Smooth muscle cell of the coronary artery (primary cell): ENCODE data around the gene RPS26. TPM values are rescaled to one million over a fixed set of nuclear protein-coding genes. Genes with fewer than 3 reads are reported as not detected.

Source experiments
- total RNA-seq: library from RNA; depleted of rRNA; stranded (reverse); fragments of >200 nt; gene quantifications from 2 replicates; pipeline ENCODE4 v1.2.3, GENCODE V29; 2014; ENCODE audit warnings: low replicate concordance

RPS26 gene
- 28.5 and 116 TPM in 2 replicates for total RNA-seq

GRCh38 chr12:56041552-56042429 lies at the start of gene RPS26:
TSS of gene RPS26 (plus strand) at chr12:56041918. CDS start at chr12:56042167, 249 bp downstream.

GRCh38 chr12:55996715-55997534 lies 44.8 kb upstream of the RPS26 start, which contains the start of gene SUOX:
TSS of gene SUOX (plus strand) at chr12:55997276. CDS start at chr12:56002222, 4,946 bp downstream.

DNA sequence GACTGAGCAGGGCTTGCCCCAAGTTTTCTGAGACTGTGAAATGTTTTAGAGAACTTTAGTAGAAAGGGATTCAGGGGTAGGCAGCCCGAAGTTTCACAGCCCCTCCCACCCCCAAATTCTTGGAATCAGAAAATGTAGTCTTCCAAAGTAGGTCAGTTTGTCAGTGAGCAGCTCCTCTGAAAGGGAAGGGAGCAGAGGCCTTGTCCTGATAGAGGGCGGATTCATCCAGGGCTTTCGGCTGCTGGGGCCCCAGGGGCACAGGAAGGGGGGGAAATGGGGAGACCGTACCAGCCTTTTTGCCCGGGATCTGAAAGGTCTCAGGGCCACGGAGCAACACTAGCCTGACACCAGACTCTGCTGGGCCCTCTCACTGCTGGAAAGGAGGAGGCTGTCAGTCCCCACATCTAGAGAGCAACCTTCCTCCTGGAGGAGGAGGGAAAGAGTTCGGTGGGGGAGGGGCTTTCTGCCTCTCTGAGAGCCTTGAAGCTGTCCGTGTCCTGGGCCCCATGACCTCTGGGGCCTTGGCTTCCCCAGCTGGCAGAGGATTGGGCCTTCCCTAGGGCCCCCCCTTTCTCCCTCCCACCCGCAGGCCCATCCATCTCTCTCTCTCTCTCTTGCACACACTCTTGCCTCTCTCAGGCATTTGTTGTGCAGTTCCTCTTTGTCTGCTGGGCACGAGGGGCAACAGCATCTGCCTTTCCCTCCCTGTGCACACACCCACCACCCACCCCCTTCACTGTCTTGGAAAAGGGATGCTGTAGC lies 21.1 kb upstream of the RPS26 start, which contains the start of gene IKZF4:
IKZF4 (plus strand) TSS at position 621 of the 762 bp plus-strand sequence. CDS start 451 bp downstream, outside the sequence.

GRCh38 chr12:56079723-56080555 lies 38.2 kb downstream of the RPS26 start, which contains the start of gene ERBB3:
TSS of gene ERBB3 (plus strand) at chr12:56080165. CDS start at chr12:56080301, 136 bp downstream.

Other genes with a start within 250 kb of the RPS26 start
- 32.2 and 105 TPM in 2 replicates for gene SARNP, start 224.2 kb upstream of the RPS26 start, total RNA-seq
- gene ORMDL2, start 223.9 kb upstream of the RPS26 start, total RNA-seq = 31.8 and 41.1 TPM in 2 replicates
- 46.2 and 60.6 TPM in 2 replicates for gene DNAJC14, start 212.3 kb upstream of the RPS26 start, total RNA-seq
- 4.0 and 12.0 TPM in 2 replicates for gene MMP19, start 199.0 kb upstream of the RPS26 start, total RNA-seq
- 17.1 and 37.1 TPM in 2 replicates for gene PYM1, start 114.0 kb upstream of the RPS26 start, total RNA-seq
- 34.4 and 52.2 TPM in 2 replicates for gene DGKA, start 110.8 kb upstream of the RPS26 start, total RNA-seq
- gene PMEL, start 75.9 kb upstream of the RPS26 start, total RNA-seq = 0.23 and 0.90 TPM in 2 replicates
- 2.9 and 18.4 TPM in 2 replicates for gene CDK2, start 75.1 kb upstream of the RPS26 start, total RNA-seq
- gene RAB5B, start 67.8 kb upstream of the RPS26 start, total RNA-seq = 35.0 and 40.1 TPM in 2 replicates
- 8.3 and 11.9 TPM in 2 replicates for gene SUOX, start 44.6 kb upstream of the RPS26 start, total RNA-seq
- gene IKZF4, start 20.9 kb upstream of the RPS26 start, total RNA-seq = 0.35 and 0.83 TPM in 2 replicates
- 0.53 and 0.70 TPM in 2 replicates for gene ERBB3, start 38.2 kb downstream of the RPS26 start, total RNA-seq
- 132 and 135 TPM in 2 replicates for gene PA2G4, start 62.6 kb downstream of the RPS26 start, total RNA-seq
- gene RPL41, start 74.7 kb downstream of the RPS26 start, total RNA-seq = 4,087 and 6,384 TPM in 2 replicates
- 4.7 and 5.7 TPM in 2 replicates for gene ZC3H10, start 76.3 kb downstream of the RPS26 start, total RNA-seq
- gene ESYT1, start 86.3 kb downstream of the RPS26 start, total RNA-seq = 173 and 204 TPM in 2 replicates
- 104 and 107 TPM in 2 replicates for gene MYL6B, start 110.7 kb downstream of the RPS26 start, total RNA-seq
- gene MYL6, start 116.4 kb downstream of the RPS26 start, total RNA-seq = 3,250 and 5,170 TPM in 2 replicates
- 38.8 and 54.9 TPM in 2 replicates for gene SMARCC2, start 147.6 kb downstream of the RPS26 start, total RNA-seq
- gene RNF41, start 180.0 kb downstream of the RPS26 start, total RNA-seq = 174 and 323 TPM in 2 replicates
- 24.2 and 33.1 TPM in 2 replicates for gene NABP2, start 182.4 kb downstream of the RPS26 start, total RNA-seq
- not detected in 2 replicates for gene SLC39A5, start 188.1 kb downstream of the RPS26 start, total RNA-seq
- gene ANKRD52, start 216.5 kb downstream of the RPS26 start, total RNA-seq = 17.0 and 17.1 TPM in 2 replicates
- gene COQ10A, start 225.0 kb downstream of the RPS26 start, total RNA-seq = 5.9 and 6.9 TPM in 2 replicates